Activated naive CD4-positive, alpha-beta T cell treated with anti-CD3 and anti-CD28 coated beads for 36 hours (primary cell): ENCODE data around the gene SMCO1. TPM values are rescaled to one million over a fixed set of nuclear protein-coding genes. Genes with fewer than 3 reads are reported as not detected.
A peak's percentile ranks its signal among the peaks of the same experiment; 100 is the strongest.

Experiments used
- CTCF ChIA-PET: fragments of 350-600 bp; sonication (Branson Sonifier 250); formaldehyde crosslinking; loops from one replicate; lab custom pipeline; 2021; ENCODE audit warnings: antibody characterized with exemption; lab: Charles Lee
- DNase-seq: peaks from one replicate; pipeline ENCODE4 v3.0.0-alpha.2; 2020
- H3K27ac Mint-ChIP-seq: one replicate; pipeline ENCODE4 v1.8.0; 2021; ENCODE audit warnings: mild to moderate bottlenecking, mixed read lengths
- H3K27me3 Mint-ChIP-seq: one replicate; pipeline ENCODE4 v1.8.0; 2021; ENCODE audit warnings: low read depth, mixed read lengths
- H3K36me3 Mint-ChIP-seq: one replicate; pipeline ENCODE4 v1.8.0; 2021; ENCODE audit warnings: low read depth, mixed read lengths
- H3K4me1 Mint-ChIP-seq: one replicate; pipeline ENCODE4 v1.8.0; 2021; ENCODE audit warnings: low read depth, mixed read lengths
- H3K4me3 Mint-ChIP-seq: one replicate; pipeline ENCODE4 v1.8.0; 2021; ENCODE audit warnings: mild to moderate bottlenecking, moderate library complexity, mixed read lengths
- H3K9me3 Mint-ChIP-seq: one replicate; pipeline ENCODE4 v1.8.0; 2021; ENCODE audit warnings: mixed read lengths
- intact Hi-C: fragments of 100-400 bp; cut with micrococcal nuclease; formaldehyde crosslinking; loops from one replicate; pipeline ENCODE4 v1.15.1; 2023
- total RNA-seq, 2 experiments: library from RNA; stranded (reverse); gene quantifications; one replicate each; pipeline ENCODE4 v1.2.3, GENCODE V29; 2021

SMCO1 gene
- total RNA-seq, 2 experiments from 2014 or later = not detected

GRCh38 chr3:196503196-196504076, 11.7 kb downstream of the SMCO1 start, which contains the start of gene RNF168:
TSS of gene RNF168 (minus strand) at chr3:196503768. CDS start at chr3:196503173, 595 bp downstream.
- intact Hi-C loops = loop anchor here (1.0 to 10.0 kb wide), 9 partner anchors 25 to 1059 kb away; partner anchors contain the start of genes ACAP2, DYNLT2B, TFRC and UBXN7
- H3K27me3 Mint-ChIP-seq = no peaks in the 10 kb centered on the region
- DNase-seq = peak; percentile 97
- CTCF ChIA-PET = interaction anchor here (6.2 kb wide), 1 partner anchor 21 kb away, joined by 37 read pairs; no protein-coding TSS in a partner anchor
- H3K4me1 Mint-ChIP-seq = peaks cover 28% of the 10 kb centered on the region
- H3K9me3 Mint-ChIP-seq = peaks cover 8% of the 10 kb centered on the region
- peak within 1 kb of the TSS; percentile 93 for H3K27ac Mint-ChIP-seq
- H3K36me3 Mint-ChIP-seq = peaks cover 28% of the 10 kb centered on the region
- H3K4me3 Mint-ChIP-seq = peak within 1 kb of the TSS; percentile 88

- H3K4me1 Mint-ChIP-seq = peaks cover 33% of the 10 kb centered on the region
- DNase-seq = peak; percentile 77
- H3K27me3 Mint-ChIP-seq = no peaks in the 10 kb centered on the region
- peak overlapping the region; percentile 93 for H3K27ac Mint-ChIP-seq
- H3K36me3 Mint-ChIP-seq = peaks cover 30% of the 10 kb centered on the region
- CTCF ChIA-PET = interaction anchor here (6.2 kb wide), 1 partner anchor 21 kb away, joined by 37 read pairs; no protein-coding TSS in a partner anchor
- peak overlapping the region; percentile 88 for H3K4me3 Mint-ChIP-seq
- peaks cover 8% of the 10 kb centered on the region for H3K9me3 Mint-ChIP-seq
- intact Hi-C loops = loop anchor here (1.0 to 10.0 kb wide), 10 partner anchors 26 to 1058 kb away; partner anchors contain the start of genes ACAP2, DYNLT2B, TFRC and UBXN7
Measured at GRCh38 chr3:196502775-196503195, 12.4 kb downstream of the SMCO1 start.

GRCh38 chr3:196501316-196502044, 13.7 kb downstream of the SMCO1 start:
- Mint-ChIP-seq H3K27ac (peak overlapping the region; percentile 57), H3K4me3 (peak overlapping the region; percentile 88), H3K9me3 (peaks cover 4% of the 10 kb centered on the region), H3K36me3 (peaks cover 32% of the 10 kb centered on the region), H3K27me3 (no peaks in the 10 kb centered on the region), H3K4me1 (peaks cover 36% of the 10 kb centered on the region)
- intact Hi-C loops = loop anchor here (1.0 to 10.0 kb wide), 3 partner anchors 227 to 1057 kb away; partner anchors contain the start of gene ACAP2
- peak; percentile 20 for DNase-seq
- CTCF ChIA-PET = interaction anchor here (1.2 kb wide), 1 partner anchor 15 kb away, joined by 5 read pairs; no protein-coding TSS in a partner anchor

GRCh38 chr3:196499807-196500524, 15.2 kb downstream of the SMCO1 start:
- peaks cover 38% of the 10 kb centered on the region for H3K36me3 Mint-ChIP-seq
- H3K9me3 Mint-ChIP-seq = no peaks in the 10 kb centered on the region
- intact Hi-C loops = loop anchor here (5.0 to 10.0 kb wide), 2 partner anchors 948 to 1055 kb away; partner anchors contain the start of gene ACAP2
- peak overlapping the region; percentile 88 for H3K4me3 Mint-ChIP-seq
- peaks cover 38% of the 10 kb centered on the region for H3K4me1 Mint-ChIP-seq
- peak overlapping the region; percentile 57 for H3K27ac Mint-ChIP-seq
- no peaks in the 10 kb centered on the region for H3K27me3 Mint-ChIP-seq
- peak; percentile 20 for DNase-seq
- CTCF ChIA-PET = interaction anchor here (1.2 kb wide), 1 partner anchor 14 kb away, joined by 5 read pairs; no protein-coding TSS in a partner anchor

GRCh38 chr3:196499061-196499460, 16.1 kb downstream of the SMCO1 start:
- intact Hi-C loops = no loop called here
- Mint-ChIP-seq H3K27me3 (no peaks in the 10 kb centered on the region), H3K4me1 (peaks cover 38% of the 10 kb centered on the region), H3K4me3 (no peak overlapping the region), H3K27ac (no peak overlapping the region), H3K9me3 (no peaks in the 10 kb centered on the region), H3K36me3 (peaks cover 38% of the 10 kb centered on the region)
- DNase-seq = no peak
- CTCF ChIA-PET = no interaction called here

GRCh38 chr3:196498297-196498696, 16.8 kb downstream of the SMCO1 start:
- DNase-seq = no peak
- no peak overlapping the region for H3K4me3 Mint-ChIP-seq
- H3K27ac Mint-ChIP-seq = no peak overlapping the region

GRCh38 chr3:196496183-196496582, 19.0 kb downstream of the SMCO1 start:
- H3K36me3 Mint-ChIP-seq = peaks cover 32% of the 10 kb centered on the region

More at GRCh38 chr3:196498297-196498696, 16.8 kb downstream of the SMCO1 start:
- Mint-ChIP-seq H3K4me1 (peaks cover 35% of the 10 kb centered on the region), H3K27me3 (no peaks in the 10 kb centered on the region), H3K9me3 (no peaks in the 10 kb centered on the region), H3K36me3 (peaks cover 38% of the 10 kb centered on the region)
- intact Hi-C loops = no loop called here
- CTCF ChIA-PET = no interaction called here

GRCh38 chr3:196493292-196493691, 21.9 kb downstream of the SMCO1 start:
- Mint-ChIP-seq H3K9me3 (no peaks in the 10 kb centered on the region), H3K27me3 (no peaks in the 10 kb centered on the region), H3K4me3 (no peak overlapping the region), H3K4me1 (peaks cover 14% of the 10 kb centered on the region), H3K27ac (no peak overlapping the region), H3K36me3 (peaks cover 12% of the 10 kb centered on the region)
- intact Hi-C loops = no loop called here
- CTCF ChIA-PET = interaction anchor here (1.4 kb wide), 2 partner anchors 29 to 35 kb away, joined by 3 to 4 read pairs; no protein-coding TSS in a partner anchor
- no peak for DNase-seq

More at GRCh38 chr3:196496183-196496582, 19.0 kb downstream of the SMCO1 start:
- intact Hi-C loops = no loop called here
- H3K27ac Mint-ChIP-seq = no peak overlapping the region
- peaks cover 40% of the 10 kb centered on the region for H3K4me1 Mint-ChIP-seq
- CTCF ChIA-PET = no interaction called here
- no peak overlapping the region for H3K4me3 Mint-ChIP-seq
- no peaks in the 10 kb centered on the region for H3K27me3 Mint-ChIP-seq
- H3K9me3 Mint-ChIP-seq = no peaks in the 10 kb centered on the region
- no peak for DNase-seq

- Mint-ChIP-seq H3K27ac (no peak overlapping the region), H3K27me3 (no peaks in the 10 kb centered on the region), H3K9me3 (no peaks in the 10 kb centered on the region), H3K36me3 (peaks cover 9% of the 10 kb centered on the region), H3K4me3 (no peak overlapping the region), H3K4me1 (peaks cover 8% of the 10 kb centered on the region)
- DNase-seq = no peak
- CTCF ChIA-PET = interaction anchor here (0.6 to 1.4 kb wide), 2 partner anchors 37 to 244 kb away, joined by 3 read pairs; no protein-coding TSS in a partner anchor
- intact Hi-C loops = no loop called here
Measured at GRCh38 chr3:196492080-196492479, 23.1 kb downstream of the SMCO1 start.

- Mint-ChIP-seq H3K4me3 (no peak overlapping the region), H3K27me3 (no peaks in the 10 kb centered on the region), H3K36me3 (peaks cover 10% of the 10 kb centered on the region), H3K27ac (no peak overlapping the region), H3K4me1 (peaks cover 6% of the 10 kb centered on the region), H3K9me3 (no peaks in the 10 kb centered on the region)
- intact Hi-C loops = no loop called here
- DNase-seq = no peak
- CTCF ChIA-PET = no interaction called here
Measured at GRCh38 chr3:196489747-196490146, 25.4 kb downstream of the SMCO1 start.

- CTCF ChIA-PET = interaction anchor here (0.6 to 3.2 kb wide), 9 partner anchors 11 to 241 kb away, joined by 3 to 28 read pairs (median 3); no protein-coding TSS in a partner anchor
- intact Hi-C loops = loop anchor here (1.0 kb wide), 1 partner anchor 33 kb away; no protein-coding TSS in a partner anchor
- no peaks in the 10 kb centered on the region for H3K4me1 Mint-ChIP-seq
Measured at GRCh38 chr3:196486263-196486662, 28.9 kb downstream of the SMCO1 start.

More at GRCh38 chr3:196486263-196486662, 28.9 kb downstream of the SMCO1 start:
- H3K4me3 Mint-ChIP-seq = no peak overlapping the region
- DNase-seq = peak; percentile 44
- no peaks in the 10 kb centered on the region for H3K27me3 Mint-ChIP-seq
- H3K36me3 Mint-ChIP-seq = peaks cover 20% of the 10 kb centered on the region
- no peak overlapping the region for H3K27ac Mint-ChIP-seq
- no peaks in the 10 kb centered on the region for H3K9me3 Mint-ChIP-seq
